GM10266 (cell line): ENCODE results near the gene HOTAIR.

ENCODE experiments used
- DNase-seq: peaks from one replicate; pipeline ENCODE4 v3.0.0; 2012; ENCODE audit errors: extremely low spot score
- TF ChIP-seq, protein P1 (sequence below): IDR thresholded peaks from 2 replicates; pipeline ENCODE4 v1.5.1; 2012; ENCODE audit warnings: mild to moderate bottlenecking, low read depth; ENCODE audit not compliant: control insufficient read depth, insufficient read depth; ENCODE audit errors: missing control alignments

Gene HOTAIR

DNA sequence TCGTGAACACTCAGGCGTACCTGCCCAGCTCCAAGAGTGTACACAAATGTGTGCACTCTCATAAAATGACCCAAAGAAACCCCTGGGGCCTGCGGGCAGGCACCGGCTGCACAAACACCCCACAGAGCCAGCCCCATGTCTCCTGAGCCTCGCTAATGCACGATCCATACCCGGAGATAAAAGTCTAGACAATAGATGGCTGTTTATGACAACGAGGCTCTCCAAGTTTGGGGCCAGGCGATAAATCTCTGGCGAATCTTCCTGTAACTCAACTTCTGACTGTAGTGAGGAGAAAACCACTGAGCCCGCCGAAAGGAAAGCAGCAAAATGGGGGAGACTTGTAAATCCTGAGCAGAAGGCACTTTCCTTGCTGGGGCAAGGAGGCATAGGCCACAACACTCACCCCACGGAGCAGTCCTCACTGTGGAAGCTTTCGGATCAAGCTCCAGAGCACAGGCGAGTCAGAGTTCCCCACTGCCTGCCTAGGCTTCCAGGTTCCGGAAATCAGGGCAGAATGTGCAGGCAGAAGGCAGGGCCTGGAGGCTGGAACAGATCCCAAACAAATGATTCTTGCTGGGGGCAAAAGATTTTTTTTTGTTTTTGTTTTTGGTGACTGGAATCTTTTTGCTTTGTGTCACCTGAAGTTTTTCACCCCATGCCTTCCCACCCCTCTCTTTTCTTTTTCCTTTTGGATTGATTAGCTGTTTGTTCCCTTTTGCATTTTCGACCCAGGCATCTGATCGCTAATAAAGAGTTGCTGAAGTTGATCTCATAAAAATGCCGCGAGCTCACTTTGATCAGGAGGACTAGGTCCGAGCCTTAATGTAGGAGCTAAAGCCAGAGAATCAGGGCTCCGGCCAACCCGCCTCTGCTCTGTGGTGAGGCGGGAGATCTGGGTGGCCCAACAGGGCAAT is 6.3 kb downstream of the HOTAIR start:
- TF ChIP-seq, protein P1, sequence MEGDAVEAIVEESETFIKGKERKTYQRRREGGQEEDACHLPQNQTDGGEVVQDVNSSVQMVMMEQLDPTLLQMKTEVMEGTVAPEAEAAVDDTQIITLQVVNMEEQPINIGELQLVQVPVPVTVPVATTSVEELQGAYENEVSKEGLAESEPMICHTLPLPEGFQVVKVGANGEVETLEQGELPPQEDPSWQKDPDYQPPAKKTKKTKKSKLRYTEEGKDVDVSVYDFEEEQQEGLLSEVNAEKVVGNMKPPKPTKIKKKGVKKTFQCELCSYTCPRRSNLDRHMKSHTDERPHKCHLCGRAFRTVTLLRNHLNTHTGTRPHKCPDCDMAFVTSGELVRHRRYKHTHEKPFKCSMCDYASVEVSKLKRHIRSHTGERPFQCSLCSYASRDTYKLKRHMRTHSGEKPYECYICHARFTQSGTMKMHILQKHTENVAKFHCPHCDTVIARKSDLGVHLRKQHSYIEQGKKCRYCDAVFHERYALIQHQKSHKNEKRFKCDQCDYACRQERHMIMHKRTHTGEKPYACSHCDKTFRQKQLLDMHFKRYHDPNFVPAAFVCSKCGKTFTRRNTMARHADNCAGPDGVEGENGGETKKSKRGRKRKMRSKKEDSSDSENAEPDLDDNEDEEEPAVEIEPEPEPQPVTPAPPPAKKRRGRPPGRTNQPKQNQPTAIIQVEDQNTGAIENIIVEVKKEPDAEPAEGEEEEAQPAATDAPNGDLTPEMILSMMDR = no peak
- DNase-seq = no peak

DNA sequence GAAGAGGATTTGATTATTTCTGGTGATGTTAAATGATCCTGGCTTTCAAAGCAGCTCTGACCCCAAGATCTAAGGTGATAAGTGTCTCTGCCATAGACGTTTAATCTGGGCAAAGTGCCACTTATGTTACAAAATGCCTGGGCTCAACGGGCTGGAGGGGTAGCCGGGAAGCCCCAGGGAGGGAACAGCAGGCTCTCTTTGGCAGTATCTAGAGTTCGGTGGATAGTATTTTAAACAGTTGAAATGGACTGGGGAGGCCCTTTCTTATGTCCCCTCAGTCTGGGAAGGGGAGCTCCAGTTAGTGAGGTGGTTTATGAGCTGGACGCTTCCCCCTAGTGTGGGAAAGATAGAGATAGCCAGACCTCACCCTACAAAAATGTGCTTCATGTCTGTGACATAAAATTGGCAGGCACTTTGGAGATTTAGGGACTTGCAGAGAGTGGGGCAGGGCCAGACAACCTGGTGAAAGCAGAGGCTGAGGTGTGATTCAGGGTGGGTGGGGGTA is 7.3 kb downstream of the HOTAIR start:
- TF ChIP-seq, protein P1 = no peak
- DNase-seq = no peak

GRCh38 chr12:53966385-53967133 is 8.2 kb downstream of the HOTAIR start:
- TF ChIP-seq, protein P1 = no peak
- no peak for DNase-seq

DNA sequence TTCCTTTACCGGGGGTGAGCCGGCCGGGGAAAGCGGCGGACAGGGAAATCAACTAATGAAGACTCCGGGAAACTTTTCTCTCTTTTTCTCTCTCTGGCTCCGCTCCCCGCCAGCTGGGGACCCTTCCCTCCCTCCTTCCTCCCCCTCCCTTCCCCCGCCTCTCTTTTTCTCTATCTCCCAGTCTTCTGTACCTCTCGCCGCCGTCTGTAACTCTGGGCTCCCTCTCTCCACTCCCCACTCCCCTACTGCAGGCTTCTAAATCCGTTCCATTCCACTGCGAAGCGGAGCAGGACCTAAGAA is 8.7 kb downstream of the HOTAIR start:
- no peak for DNase-seq
- TF ChIP-seq, protein P1 = no peak

GRCh38 chr12:53965281-53966084 is 9.3 kb downstream of the HOTAIR start:
- TF ChIP-seq, protein P1 = no peak
- DNase-seq = no peak

- TF ChIP-seq, protein P1 = no peak
- no peak for DNase-seq
Measured at GRCh38 chr12:53964315-53964713, 10.4 kb downstream of the HOTAIR start.
